D721Med (cell line): Measurements from ENCODE around the gene TANGO2.

Experiments
- DNase-seq: peaks from one replicate; pipeline ENCODE4 v3.0.0; 2011; ENCODE audit warnings: low spot score; ENCODE audit not compliant: insufficient read length
- FAIRE-seq: peaks from 2 replicates; lab custom pipeline; 2011; peaks lifted over from hg19 to GRCh38; lab: Jason Lieb, UNC
- TF ChIP-seq, protein P1 (sequence below): IDR thresholded peaks from 2 replicates; pipeline ENCODE4 v1.5.1; 2012; ENCODE audit warnings: mild to moderate bottlenecking, control low read depth; ENCODE audit not compliant: insufficient read depth; ENCODE audit errors: missing control alignments

The TANGO2 gene

DNA sequence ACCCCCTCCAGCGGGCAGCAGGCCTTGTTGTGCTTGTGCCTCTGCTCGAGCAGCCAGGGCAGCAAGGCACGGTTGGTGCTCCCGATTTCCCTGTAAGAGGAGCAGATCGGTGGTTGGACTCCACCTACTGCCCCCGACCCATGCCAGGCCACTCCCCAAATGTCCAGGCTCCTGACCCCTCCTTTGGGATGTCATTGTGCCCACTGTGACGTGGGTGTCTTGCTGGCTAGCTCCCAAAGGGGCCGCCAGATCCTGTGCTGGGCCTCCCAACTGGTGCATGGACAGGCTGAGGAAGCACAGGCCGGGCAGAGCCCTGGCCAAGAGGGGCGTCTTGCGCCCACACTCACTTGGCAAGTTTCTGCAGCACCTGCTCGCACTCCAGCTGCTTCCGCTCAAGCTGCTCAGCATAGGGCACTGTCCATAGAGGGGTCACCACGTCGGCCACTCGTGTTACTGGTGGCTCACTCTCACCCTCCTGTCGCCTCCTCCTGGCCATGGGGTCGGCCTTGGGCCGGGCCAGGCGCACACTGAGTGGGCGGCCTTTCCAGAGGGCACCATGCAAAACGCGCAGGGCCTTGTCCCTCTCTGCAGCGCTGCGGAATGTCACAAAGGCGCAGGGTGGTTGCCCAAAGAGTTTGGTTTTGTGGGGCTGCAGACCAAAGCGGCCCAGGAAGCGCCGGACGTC is 94.9 kb downstream of the TANGO2 start, which contains the start of gene RANBP1:
TSS of gene RANBP1 (plus strand) at position 414 of the 685 bp plus-strand sequence. CDS start at position 495, 81 bp downstream.
- DNase-seq (no peak), FAIRE-seq (no peak)
- TF ChIP-seq, protein P1, sequence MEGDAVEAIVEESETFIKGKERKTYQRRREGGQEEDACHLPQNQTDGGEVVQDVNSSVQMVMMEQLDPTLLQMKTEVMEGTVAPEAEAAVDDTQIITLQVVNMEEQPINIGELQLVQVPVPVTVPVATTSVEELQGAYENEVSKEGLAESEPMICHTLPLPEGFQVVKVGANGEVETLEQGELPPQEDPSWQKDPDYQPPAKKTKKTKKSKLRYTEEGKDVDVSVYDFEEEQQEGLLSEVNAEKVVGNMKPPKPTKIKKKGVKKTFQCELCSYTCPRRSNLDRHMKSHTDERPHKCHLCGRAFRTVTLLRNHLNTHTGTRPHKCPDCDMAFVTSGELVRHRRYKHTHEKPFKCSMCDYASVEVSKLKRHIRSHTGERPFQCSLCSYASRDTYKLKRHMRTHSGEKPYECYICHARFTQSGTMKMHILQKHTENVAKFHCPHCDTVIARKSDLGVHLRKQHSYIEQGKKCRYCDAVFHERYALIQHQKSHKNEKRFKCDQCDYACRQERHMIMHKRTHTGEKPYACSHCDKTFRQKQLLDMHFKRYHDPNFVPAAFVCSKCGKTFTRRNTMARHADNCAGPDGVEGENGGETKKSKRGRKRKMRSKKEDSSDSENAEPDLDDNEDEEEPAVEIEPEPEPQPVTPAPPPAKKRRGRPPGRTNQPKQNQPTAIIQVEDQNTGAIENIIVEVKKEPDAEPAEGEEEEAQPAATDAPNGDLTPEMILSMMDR: no peak

GRCh38 chr22:20116376-20116950 is 95.6 kb downstream of the TANGO2 start:
- FAIRE-seq (no peak), DNase-seq (no peak)
- TF ChIP-seq, protein P1: no peak
